GM19468 (cell line): ENCODE measurements around the gene IQSEC3.
"Not testable (repeated sequence)": the region's sequence is repeated elsewhere in the genome, so short reads cannot be mapped to it uniquely, and the experiment has no call there.

Experiments used
- ATAC-seq: cut with Tn5 transposase; IDR thresholded peaks from one replicate; pipeline ENCODE4 v1.9.1; 2021; ENCODE audit warnings: mild to moderate bottlenecking, moderate library complexity, moderate number of reproducible peaks; ENCODE audit not compliant: unreplicated experiment; ENCODE audit errors: extremely low read depth

The IQSEC3 gene

GRCh38 chr12:66428-66781 lies at the start of gene IQSEC3:
Gene IQSEC3 (plus strand): TSS chr12:66767. CDS start chr12:66883, 116 bp downstream.
- not testable (repeated sequence) for ATAC-seq

GRCh38 chr12:17370-18340 lies 48.9 kb upstream of the IQSEC3 start:
- not testable (repeated sequence) for ATAC-seq

DNA sequence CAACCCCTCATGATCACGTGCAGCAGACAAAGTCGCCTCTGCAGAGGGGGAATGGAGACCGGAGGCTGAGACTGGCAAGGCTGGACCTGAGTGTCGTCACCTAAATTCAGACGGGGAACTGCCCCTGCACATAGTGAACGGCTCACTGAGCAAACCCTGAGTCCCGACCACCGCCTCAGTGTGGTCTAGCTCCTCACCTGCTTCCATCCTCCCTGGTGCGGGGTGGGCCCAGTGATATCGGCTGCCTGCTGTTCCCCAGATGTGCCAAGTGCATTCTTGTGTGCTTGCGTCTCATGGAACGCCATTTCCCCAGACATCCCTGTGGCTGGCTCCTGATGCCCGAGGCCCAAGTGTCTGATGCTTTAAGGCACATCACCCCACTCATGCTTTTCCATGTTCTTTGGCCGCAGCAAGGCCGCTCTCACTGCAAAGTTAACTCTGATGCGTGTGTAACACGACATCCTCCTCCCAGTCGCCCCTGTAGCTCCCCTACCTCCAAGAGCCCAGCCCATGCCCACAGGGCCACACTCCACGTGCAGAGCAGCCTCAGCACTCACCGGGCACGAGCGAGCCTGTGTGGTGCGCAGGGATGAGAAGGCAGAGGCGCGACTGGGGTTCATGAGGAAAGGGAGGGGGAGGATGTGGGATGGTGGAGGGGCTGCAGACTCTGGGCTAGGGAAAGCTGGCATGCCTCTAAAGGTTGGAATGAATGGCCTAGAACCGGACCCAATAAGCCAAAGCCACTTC lies 47.6 kb upstream of the IQSEC3 start:
- ATAC-seq: not testable (repeated sequence)

DNA sequence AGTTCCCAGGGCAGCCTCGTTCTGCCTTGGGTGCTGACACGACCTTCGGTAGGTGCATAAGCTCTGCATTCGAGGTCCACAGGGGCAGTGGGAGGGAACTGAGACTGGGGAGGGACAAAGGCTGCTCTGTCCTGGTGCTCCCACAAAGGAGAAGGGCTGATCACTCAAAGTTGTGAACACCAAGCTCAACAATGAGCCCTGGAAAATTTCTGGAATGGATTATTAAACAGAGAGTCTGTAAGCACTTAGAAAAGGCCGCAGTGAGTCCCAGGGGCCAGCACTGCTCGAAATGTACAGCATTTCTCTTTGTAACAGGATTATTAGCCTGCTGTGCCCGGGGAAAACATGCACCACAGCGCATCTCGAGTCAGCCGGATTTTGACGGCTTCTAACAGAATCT lies 46.7 kb upstream of the IQSEC3 start:
- ATAC-seq: not testable (repeated sequence)

DNA sequence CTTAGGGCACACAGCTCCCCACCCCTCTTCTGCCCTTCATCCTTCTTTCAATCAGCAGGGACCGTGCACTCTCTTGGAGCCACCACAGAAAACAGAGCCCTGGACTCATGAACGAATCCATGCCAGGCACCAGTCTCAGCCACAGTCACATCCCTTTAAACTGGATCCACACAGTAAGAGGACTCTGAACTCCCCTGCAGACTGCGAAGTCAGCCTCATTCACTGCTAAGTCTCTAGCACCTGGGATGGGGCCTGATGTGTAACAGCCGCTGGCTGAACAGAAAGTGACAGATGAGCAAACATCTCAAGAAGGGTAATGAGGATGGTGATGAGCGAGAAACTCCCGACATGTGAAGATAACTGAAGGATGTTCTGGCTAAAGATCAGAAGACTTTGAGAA lies 45.8 kb upstream of the IQSEC3 start:
- no peak for ATAC-seq

GRCh38 chr12:21301-22189 lies 45.0 kb upstream of the IQSEC3 start:
- ATAC-seq: no peak

DNA sequence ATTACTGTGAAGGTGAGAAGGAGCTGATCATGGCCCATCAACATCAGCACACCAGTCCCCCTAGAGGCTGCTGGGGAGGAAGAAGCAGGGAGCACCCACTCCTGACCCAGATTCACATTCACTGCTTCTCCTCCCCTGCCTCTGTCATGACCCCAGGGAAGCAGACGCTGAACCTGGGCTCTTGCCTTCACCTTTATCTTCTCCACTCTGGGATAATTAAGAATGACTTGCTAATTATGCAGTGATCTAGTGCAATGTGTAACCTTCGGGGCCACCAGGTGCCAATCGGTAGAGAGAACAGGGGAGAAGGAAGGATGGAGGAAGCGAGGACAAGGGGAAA lies 44.4 kb upstream of the IQSEC3 start:
- no peak for ATAC-seq

DNA sequence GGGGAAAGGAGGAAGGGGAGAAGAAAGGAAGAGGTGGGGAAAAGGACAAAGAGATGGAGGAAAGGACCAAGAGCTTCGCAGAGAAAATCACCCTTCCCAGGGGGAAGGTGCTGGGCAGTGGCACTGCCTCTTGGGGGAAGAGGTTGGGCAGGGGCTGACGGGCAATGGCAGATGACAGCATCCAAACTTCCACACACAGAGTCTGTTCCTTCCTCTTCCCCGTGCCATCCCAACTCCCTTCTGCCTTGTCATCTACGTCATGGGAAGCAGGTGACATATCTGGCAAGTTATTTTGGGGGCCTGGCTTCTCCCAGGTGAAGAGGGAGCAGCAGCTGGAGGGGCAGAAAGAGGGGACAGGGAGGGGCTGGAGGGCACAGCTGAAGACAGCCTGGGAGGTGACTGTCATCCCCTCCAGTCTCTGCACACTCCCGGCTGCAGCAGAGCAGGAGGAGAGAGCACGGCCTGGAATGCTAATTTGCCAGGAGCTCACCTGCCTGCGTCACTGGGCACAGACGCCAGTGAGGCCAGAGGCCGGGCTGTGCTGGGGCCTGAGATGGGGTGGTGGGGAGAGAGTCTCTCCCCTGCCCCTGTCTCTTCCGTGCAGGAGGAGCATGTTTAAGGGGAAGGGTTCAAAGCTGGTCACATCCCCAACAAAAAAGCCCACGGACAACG lies 43.9 kb upstream of the IQSEC3 start:
- no peak for ATAC-seq

DNA sequence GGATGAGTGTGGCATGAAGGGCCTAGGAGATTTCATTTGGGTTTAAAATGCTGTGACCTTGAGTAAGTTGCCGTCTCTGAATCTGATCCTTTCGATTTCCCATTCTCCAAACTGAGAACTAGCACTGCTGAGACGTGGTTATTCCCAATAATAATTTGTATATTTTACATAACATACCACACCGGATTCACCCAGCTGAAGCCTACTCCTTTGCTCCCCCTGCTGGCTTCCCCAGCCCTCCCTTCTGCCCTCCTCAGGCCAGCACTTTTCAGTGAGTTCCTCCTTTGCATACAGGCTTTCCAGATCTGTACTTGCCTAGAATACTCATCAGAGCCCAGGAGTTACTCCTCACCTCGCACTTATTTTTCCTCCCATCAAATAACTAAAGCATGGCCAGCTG lies 38.7 kb upstream of the IQSEC3 start:
- not testable (repeated sequence) for ATAC-seq

GRCh38 chr12:38775-39174 lies 27.8 kb upstream of the IQSEC3 start:
- not testable (repeated sequence) for ATAC-seq

GRCh38 chr12:39555-40265 lies 26.9 kb upstream of the IQSEC3 start:
- not testable (repeated sequence) for ATAC-seq

GRCh38 chr12:44352-44751 lies 22.2 kb upstream of the IQSEC3 start:
- ATAC-seq: not testable (repeated sequence)

GRCh38 chr12:45235-45990 lies 21.2 kb upstream of the IQSEC3 start:
- not testable (repeated sequence) for ATAC-seq

DNA sequence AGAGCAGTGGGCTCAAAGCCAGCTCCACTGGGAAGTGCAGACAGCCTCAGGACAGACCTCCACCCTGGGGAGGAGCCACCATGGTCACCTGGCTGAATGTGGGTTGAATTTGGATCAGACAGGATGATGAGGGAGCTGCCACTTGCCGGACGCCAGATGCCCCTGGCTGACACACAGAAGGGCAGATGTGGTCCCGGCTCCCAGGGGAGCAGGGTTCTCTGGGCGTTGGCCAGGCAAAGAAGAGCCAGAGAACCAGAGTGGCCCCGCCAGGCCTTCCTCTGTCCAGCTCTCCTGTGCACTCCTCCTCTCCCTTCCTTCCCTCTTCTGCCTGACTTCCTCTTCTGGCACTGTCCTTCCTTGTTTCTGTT lies 20.6 kb upstream of the IQSEC3 start:
- ATAC-seq: not testable (repeated sequence)

GRCh38 chr12:46542-46941 lies 20.0 kb upstream of the IQSEC3 start:
- ATAC-seq: not testable (repeated sequence)

- not testable (repeated sequence) for ATAC-seq
Observed at GRCh38 chr12:47699-48226, 18.8 kb upstream of the IQSEC3 start.

DNA sequence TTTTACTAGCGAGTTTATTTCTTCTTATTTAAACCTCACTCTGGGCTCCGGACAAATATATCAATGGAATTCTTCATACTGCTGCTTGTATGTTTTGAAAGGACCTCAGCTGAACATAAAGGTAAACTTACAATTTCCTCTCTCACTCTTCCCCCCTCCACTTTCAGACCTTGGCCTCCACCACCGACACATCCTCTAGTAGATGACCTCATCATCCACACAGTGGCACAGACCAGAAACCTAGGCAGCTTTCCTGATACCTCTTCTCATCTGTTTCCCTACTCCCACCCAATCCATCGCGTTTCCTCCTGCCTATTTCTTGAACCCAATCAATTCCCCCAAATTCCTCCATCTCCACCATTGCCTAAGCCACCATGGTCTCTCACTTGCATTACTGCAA lies 17.4 kb upstream of the IQSEC3 start:
- ATAC-seq: not testable (repeated sequence)

DNA sequence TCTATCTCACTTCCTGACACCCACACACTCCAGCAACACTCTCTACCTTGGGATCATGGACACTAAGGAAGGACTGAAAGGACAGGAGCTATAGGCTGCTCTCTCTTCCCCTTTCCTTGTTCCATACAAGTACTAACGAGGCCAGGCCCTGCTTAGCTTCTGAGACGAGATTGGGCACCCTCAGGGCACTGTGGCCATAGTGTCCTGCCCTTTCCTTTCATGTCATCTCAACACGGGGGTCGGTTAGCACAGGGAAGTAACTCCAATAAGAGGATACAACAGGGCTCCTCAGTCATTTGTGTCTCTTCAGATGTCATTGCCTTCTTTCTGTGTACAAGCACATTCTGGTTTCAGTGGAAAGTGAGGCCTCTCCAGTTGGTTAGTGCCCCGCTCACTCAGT lies 15.5 kb upstream of the IQSEC3 start:
- ATAC-seq: not testable (repeated sequence)
